ENCODE measurements around the gene CTH. TPM values are rescaled to one million over a fixed set of nuclear protein-coding genes. Genes with fewer than 3 reads are reported as not detected.

CTH gene
- total RNA-seq, 1 experiment from 2014 or later, result 4.7 TPM

DNA sequence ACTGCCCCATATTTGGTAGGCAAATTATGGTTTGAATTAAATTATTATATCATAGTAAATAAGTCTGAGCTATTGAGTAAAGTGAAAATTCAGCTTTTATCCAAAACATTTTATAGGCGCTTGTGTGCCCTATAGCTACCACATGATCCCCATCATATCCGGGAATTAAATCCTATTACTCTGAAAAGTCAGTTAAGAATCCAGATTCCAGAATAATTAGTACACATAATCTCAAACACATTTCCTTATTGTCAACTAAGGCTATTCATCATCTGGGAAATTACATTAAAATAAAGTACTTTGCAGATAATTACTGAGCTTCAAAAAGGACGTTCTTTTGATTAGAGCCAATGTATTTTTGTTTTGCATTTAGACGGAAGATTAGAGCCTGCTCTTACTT lies 72.3 kb downstream of the CTH start:
- no peak overlapping the region for H3K4me3 ChIP-seq (ENCODE audit: low read depth in 2 of 2, low read length in 2 of 2)
- no peaks in the 10 kb centered on the region for H3K9me3 ChIP-seq (ENCODE audit: control insufficient read depth, insufficient read depth, low read depth, low read length)
- intact Hi-C loops (cut with micrococcal nuclease; ENCODE audit: unreplicated experiment), result no loop called here
- TF ChIP-seq POLR2AphosphoS5 (IDR thresholded peaks at IDR 0.05; ENCODE audit: low read depth, low read length) (no peak), TCF7L2 (IDR thresholded peaks at IDR 0.05; ENCODE audit: low read depth, low read length) (no peak), SIN3A (IDR thresholded peaks at IDR 0.05; ENCODE audit: borderline replicate concordance, insufficient read depth, low read depth, low read length) (no peak)
- TF ChIP-seq, protein P1, sequence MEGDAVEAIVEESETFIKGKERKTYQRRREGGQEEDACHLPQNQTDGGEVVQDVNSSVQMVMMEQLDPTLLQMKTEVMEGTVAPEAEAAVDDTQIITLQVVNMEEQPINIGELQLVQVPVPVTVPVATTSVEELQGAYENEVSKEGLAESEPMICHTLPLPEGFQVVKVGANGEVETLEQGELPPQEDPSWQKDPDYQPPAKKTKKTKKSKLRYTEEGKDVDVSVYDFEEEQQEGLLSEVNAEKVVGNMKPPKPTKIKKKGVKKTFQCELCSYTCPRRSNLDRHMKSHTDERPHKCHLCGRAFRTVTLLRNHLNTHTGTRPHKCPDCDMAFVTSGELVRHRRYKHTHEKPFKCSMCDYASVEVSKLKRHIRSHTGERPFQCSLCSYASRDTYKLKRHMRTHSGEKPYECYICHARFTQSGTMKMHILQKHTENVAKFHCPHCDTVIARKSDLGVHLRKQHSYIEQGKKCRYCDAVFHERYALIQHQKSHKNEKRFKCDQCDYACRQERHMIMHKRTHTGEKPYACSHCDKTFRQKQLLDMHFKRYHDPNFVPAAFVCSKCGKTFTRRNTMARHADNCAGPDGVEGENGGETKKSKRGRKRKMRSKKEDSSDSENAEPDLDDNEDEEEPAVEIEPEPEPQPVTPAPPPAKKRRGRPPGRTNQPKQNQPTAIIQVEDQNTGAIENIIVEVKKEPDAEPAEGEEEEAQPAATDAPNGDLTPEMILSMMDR (IDR thresholded peaks at IDR 0.05), result no peak
- TF ChIP-seq, protein P2, sequence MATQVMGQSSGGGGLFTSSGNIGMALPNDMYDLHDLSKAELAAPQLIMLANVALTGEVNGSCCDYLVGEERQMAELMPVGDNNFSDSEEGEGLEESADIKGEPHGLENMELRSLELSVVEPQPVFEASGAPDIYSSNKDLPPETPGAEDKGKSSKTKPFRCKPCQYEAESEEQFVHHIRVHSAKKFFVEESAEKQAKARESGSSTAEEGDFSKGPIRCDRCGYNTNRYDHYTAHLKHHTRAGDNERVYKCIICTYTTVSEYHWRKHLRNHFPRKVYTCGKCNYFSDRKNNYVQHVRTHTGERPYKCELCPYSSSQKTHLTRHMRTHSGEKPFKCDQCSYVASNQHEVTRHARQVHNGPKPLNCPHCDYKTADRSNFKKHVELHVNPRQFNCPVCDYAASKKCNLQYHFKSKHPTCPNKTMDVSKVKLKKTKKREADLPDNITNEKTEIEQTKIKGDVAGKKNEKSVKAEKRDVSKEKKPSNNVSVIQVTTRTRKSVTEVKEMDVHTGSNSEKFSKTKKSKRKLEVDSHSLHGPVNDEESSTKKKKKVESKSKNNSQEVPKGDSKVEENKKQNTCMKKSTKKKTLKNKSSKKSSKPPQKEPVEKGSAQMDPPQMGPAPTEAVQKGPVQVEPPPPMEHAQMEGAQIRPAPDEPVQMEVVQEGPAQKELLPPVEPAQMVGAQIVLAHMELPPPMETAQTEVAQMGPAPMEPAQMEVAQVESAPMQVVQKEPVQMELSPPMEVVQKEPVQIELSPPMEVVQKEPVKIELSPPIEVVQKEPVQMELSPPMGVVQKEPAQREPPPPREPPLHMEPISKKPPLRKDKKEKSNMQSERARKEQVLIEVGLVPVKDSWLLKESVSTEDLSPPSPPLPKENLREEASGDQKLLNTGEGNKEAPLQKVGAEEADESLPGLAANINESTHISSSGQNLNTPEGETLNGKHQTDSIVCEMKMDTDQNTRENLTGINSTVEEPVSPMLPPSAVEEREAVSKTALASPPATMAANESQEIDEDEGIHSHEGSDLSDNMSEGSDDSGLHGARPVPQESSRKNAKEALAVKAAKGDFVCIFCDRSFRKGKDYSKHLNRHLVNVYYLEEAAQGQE (IDR thresholded peaks at IDR 0.05; ENCODE audit: insufficient read depth in 1 of 2, low read depth in 2 of 2, low read length in 1 of 2), result no peak
- H3K36me3 ChIP-seq (ENCODE audit: control insufficient read depth, insufficient read depth, low read length), result no peaks in the 10 kb centered on the region
- H3K27me3 ChIP-seq (ENCODE audit: control insufficient read depth, insufficient read depth, low read length), result no peaks in the 10 kb centered on the region
- no TSS peak for BruUV-seq (replicated peaks)
- POLR2A ChIA-PET, result no interaction called here
- in situ Hi-C loops (cut with HindIII; ENCODE audit: low pct_unique_long_range_greater_than_20kb, low sequenced_read_pairs), result no loop called here
- DNase-seq (ENCODE audit: low read depth, low spot score) (no peak), ATAC-seq (no peak)
- H3K27ac ChIP-seq (ENCODE audit: low read length), result no peak overlapping the region
- no peaks in the 10 kb centered on the region for H3K4me1 ChIP-seq (ENCODE audit: control insufficient read depth, insufficient read depth, low read length)
- CTCF ChIA-PET, result no interaction called here

DNA sequence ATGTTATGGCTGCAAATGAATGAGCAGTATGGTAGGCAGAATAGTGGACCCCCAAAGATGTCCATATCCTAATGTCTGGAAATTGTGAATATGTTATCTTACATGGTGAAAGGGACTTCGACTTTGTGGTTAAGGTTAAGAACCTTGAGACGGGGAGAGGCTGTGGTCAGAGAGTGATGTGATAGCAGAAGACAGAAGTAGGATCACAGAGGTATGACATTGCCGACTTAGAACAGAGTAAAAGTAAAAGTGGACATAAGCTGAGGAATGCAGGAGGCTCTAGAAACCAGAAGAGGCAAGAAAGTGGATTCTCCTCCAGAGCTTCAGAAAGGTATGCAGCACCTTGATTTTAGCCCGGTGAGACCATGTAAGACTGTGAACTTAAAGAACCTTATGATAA lies 74.6 kb downstream of the CTH start:
- no TSS peak for BruUV-seq (replicated peaks)
- no peaks in the 10 kb centered on the region for H3K27me3 ChIP-seq (ENCODE audit: control insufficient read depth, insufficient read depth, low read length)
- CTCF ChIA-PET, result no interaction called here
- DNase-seq (ENCODE audit: low read depth, low spot score), result no peak
- no peak for ATAC-seq
- intact Hi-C loops (cut with micrococcal nuclease; ENCODE audit: unreplicated experiment), result no loop called here
- no peak overlapping the region for H3K27ac ChIP-seq (ENCODE audit: low read length)
- H3K36me3 ChIP-seq (ENCODE audit: control insufficient read depth, insufficient read depth, low read length), result no peaks in the 10 kb centered on the region
- POLR2A ChIA-PET, result no interaction called here
- H3K9me3 ChIP-seq (ENCODE audit: control insufficient read depth, insufficient read depth, low read depth, low read length), result no peaks in the 10 kb centered on the region
- TF ChIP-seq SIN3A (IDR thresholded peaks at IDR 0.05; ENCODE audit: borderline replicate concordance, insufficient read depth, low read depth, low read length) (no peak), POLR2AphosphoS5 (IDR thresholded peaks at IDR 0.05; ENCODE audit: low read depth, low read length) (no peak), TCF7L2 (IDR thresholded peaks at IDR 0.05; ENCODE audit: low read depth, low read length) (no peak)
- TF ChIP-seq, protein P2 (IDR thresholded peaks at IDR 0.05; ENCODE audit: insufficient read depth in 1 of 2, low read depth in 2 of 2, low read length in 1 of 2), result no peak
- TF ChIP-seq, protein P1 (IDR thresholded peaks at IDR 0.05), result no peak
- H3K4me1 ChIP-seq (ENCODE audit: control insufficient read depth, insufficient read depth, low read length), result no peaks in the 10 kb centered on the region
- in situ Hi-C loops (cut with HindIII; ENCODE audit: low pct_unique_long_range_greater_than_20kb, low sequenced_read_pairs), result no loop called here
- H3K4me3 ChIP-seq (ENCODE audit: low read depth in 2 of 2, low read length in 2 of 2), result no peak overlapping the region

All from Panc1 (cell line).